Astrocyte (in vitro differentiated cells and primary cell): Measurements from ENCODE around the gene NPAS3. TPM values are rescaled to one million over a fixed set of nuclear protein-coding genes. Genes with fewer than 3 reads are reported as not detected.

Experiments
- DNase-seq: peaks from one replicate; pipeline ENCODE4 v3.0.0-alpha.2; 2010; ENCODE audit warnings: low read depth
- FAIRE-seq: peaks from 2 replicates; lab custom pipeline; 2011; peaks lifted over from hg19 to GRCh38; lab: Jason Lieb, UNC
- H2AFZ ChIP-seq: 2 replicates; pipeline ENCODE4 v1.6.0; 2012; ENCODE audit warnings: low read depth, low read length, inconsistent platforms
- H3K27ac ChIP-seq: 2 replicates; pipeline ENCODE4 v1.5.1; 2011; ENCODE audit warnings: low read depth, low read length, inconsistent platforms
- H3K27me3 ChIP-seq: 2 replicates; pipeline ENCODE4 v1.6.0; 2011; ENCODE audit warnings: low read length, inconsistent platforms; ENCODE audit not compliant: insufficient read depth
- H3K36me3 ChIP-seq: 2 replicates; pipeline ENCODE4 v1.5.1; 2011; ENCODE audit warnings: low read length, inconsistent platforms; ENCODE audit not compliant: insufficient read depth
- H3K4me1 ChIP-seq: 2 replicates; pipeline ENCODE4 v1.5.1; 2011; ENCODE audit warnings: low read length, inconsistent platforms; ENCODE audit not compliant: insufficient read depth
- H3K4me2 ChIP-seq: 2 replicates; pipeline ENCODE4 v1.6.0; 2012; ENCODE audit warnings: low read length, inconsistent platforms
- H3K4me3 ChIP-seq: 2 replicates; pipeline ENCODE4 v1.5.1; 2011; ENCODE audit warnings: low read depth, mild to moderate bottlenecking, low read length, inconsistent platforms; ENCODE audit not compliant: insufficient read depth
- H3K79me2 ChIP-seq: 2 replicates; pipeline ENCODE4 v1.6.0; 2012; ENCODE audit warnings: mild to moderate bottlenecking, low read length, inconsistent platforms; ENCODE audit not compliant: insufficient read depth
- H3K9ac ChIP-seq: 2 replicates; pipeline ENCODE4 v1.6.0; 2012; ENCODE audit warnings: mild to moderate bottlenecking, low read length, inconsistent platforms
- H3K9me3 ChIP-seq: 2 replicates; pipeline ENCODE4 v1.5.1; 2012; ENCODE audit warnings: low read depth, mild to moderate bottlenecking, low read length, inconsistent platforms; ENCODE audit not compliant: insufficient read depth
- H4K20me1 ChIP-seq: 2 replicates; pipeline ENCODE4 v1.6.0; 2012; ENCODE audit warnings: low read length, inconsistent platforms; ENCODE audit not compliant: insufficient read depth
- H3K27ac Mint-ChIP-seq: one replicate; pipeline ENCODE4 v1.8.0; 2021; ENCODE audit warnings: mild to moderate bottlenecking, mixed read lengths; ENCODE audit not compliant: unreplicated experiment
- H3K27me3 Mint-ChIP-seq: one replicate; pipeline ENCODE4 v1.8.0; 2021; ENCODE audit warnings: low read depth, mixed read lengths; ENCODE audit not compliant: unreplicated experiment
- H3K36me3 Mint-ChIP-seq: one replicate; pipeline ENCODE4 v1.8.0; 2021; ENCODE audit warnings: low read depth, mixed read lengths; ENCODE audit not compliant: unreplicated experiment
- H3K4me1 Mint-ChIP-seq: one replicate; pipeline ENCODE4 v1.8.0; 2021; ENCODE audit warnings: low read depth, mixed read lengths; ENCODE audit not compliant: unreplicated experiment
- H3K4me3 Mint-ChIP-seq: one replicate; pipeline ENCODE4 v1.8.0; 2021; ENCODE audit warnings: mild to moderate bottlenecking, moderate library complexity, mixed read lengths; ENCODE audit not compliant: unreplicated experiment
- H3K9me3 Mint-ChIP-seq: one replicate; pipeline ENCODE4 v1.8.0; 2021; ENCODE audit warnings: mild to moderate bottlenecking, mixed read lengths; ENCODE audit not compliant: unreplicated experiment
- EZH2 ChIP-seq: IDR thresholded peaks from 2 replicates; pipeline ENCODE4 v1.6.1; 2012; ENCODE audit warnings: mild to moderate bottlenecking, low read length, inconsistent platforms; ENCODE audit not compliant: insufficient read depth
- total RNA-seq: library from RNA; stranded (reverse); gene quantifications from 2 replicates; pipeline ENCODE4 v1.2.1, GENCODE V29; 2021
- TF ChIP-seq, protein P1 (sequence below): IDR thresholded peaks from 2 replicates; pipeline ENCODE4 v1.5.1; 2011; ENCODE audit warnings: low read depth, mild to moderate bottlenecking, inconsistent platforms, low read length, moderate library complexity; ENCODE audit not compliant: insufficient read depth

Gene NPAS3
- total RNA-seq, 1 donor from 2014 or later = 2.6 TPM

DNA sequence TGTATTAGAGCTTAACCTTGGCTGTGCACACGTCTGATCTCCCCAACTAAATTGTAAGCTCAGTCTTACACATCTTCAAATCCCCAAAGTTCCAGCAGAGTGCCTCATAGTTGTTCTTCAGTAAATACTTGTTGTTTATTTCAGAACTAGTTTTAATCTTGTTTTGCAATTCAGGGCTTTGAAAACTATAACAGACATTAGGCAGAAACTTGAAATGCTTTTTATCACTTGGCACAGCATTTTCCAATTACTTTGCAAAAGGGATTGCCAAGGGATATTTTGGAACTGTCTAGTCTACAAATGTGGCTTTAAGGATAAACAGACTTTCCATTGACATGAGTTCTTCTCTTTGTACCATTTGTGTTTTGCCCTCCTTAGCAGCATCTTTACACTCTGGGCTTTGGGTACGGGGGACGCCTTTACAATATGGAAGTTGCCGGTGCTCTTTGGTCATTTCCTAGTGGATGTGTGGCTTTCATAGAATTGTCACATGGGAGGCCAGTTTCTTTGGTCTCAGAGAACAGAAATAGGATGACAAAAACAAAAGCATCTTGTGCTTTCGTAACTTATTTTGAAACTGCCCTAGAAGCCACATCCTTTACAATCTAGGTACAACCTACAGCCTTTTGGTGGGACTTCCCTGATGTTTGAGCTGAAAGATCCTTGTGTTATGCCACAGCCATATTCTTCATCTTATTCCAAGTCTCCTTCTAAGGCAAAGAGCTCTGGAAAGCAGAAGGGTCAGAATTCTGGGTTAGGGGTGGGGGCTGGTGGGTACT, 96.9 kb downstream of the NPAS3 start:
- Mint-ChIP-seq H3K4me3 (no peak overlapping the region), H3K27me3 (no peaks in the 10 kb centered on the region), H3K9me3 (no peaks in the 10 kb centered on the region), H3K36me3 (no peaks in the 10 kb centered on the region), H3K27ac (no peak overlapping the region), H3K4me1 (no peaks in the 10 kb centered on the region)
- Histone ChIP-seq H3K4me2 (no peak overlapping the region), H3K36me3 (no peaks in the 10 kb centered on the region), H4K20me1 (no peaks in the 10 kb centered on the region), H3K9ac (no peak overlapping the region), H3K27me3 (no peaks in the 10 kb centered on the region), H2AFZ (no peak overlapping the region), H3K4me3 (no peak overlapping the region), H3K27ac (no peak overlapping the region), H3K4me1 (no peaks in the 10 kb centered on the region), H3K79me2 (no peaks in the 10 kb centered on the region), H3K9me3 (no peaks in the 10 kb centered on the region)
- DNase-seq = no peak
- FAIRE-seq = no peak
- TF ChIP-seq, protein P1, sequence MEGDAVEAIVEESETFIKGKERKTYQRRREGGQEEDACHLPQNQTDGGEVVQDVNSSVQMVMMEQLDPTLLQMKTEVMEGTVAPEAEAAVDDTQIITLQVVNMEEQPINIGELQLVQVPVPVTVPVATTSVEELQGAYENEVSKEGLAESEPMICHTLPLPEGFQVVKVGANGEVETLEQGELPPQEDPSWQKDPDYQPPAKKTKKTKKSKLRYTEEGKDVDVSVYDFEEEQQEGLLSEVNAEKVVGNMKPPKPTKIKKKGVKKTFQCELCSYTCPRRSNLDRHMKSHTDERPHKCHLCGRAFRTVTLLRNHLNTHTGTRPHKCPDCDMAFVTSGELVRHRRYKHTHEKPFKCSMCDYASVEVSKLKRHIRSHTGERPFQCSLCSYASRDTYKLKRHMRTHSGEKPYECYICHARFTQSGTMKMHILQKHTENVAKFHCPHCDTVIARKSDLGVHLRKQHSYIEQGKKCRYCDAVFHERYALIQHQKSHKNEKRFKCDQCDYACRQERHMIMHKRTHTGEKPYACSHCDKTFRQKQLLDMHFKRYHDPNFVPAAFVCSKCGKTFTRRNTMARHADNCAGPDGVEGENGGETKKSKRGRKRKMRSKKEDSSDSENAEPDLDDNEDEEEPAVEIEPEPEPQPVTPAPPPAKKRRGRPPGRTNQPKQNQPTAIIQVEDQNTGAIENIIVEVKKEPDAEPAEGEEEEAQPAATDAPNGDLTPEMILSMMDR = no peak
- no peak for TF ChIP-seq EZH2

DNA sequence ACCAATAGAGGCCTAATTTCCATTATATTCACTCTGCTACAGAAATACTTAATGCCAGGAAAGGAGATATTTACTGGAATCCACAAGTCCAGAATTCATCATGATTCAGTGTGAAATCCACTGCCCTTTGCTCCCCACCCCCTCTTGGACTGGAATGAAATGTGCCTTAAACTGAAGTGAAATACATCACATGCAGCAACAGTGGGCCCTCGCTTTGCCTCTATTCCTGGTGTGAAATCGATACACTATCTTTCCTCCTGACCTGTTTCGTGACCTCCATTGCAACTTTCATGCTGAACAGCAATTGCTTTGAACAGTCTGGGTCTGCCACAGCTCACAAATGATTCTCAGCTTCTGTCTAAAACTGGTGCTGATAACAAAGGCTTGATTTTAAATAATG, 100.6 kb downstream of the NPAS3 start:
- no peaks in the 10 kb centered on the region for H3K4me1 ChIP-seq
- DNase-seq = peak; percentile 46
- no peaks in the 10 kb centered on the region for H3K36me3 Mint-ChIP-seq
- no peaks in the 10 kb centered on the region for H3K27me3 Mint-ChIP-seq
- H3K79me2 ChIP-seq = no peaks in the 10 kb centered on the region
- FAIRE-seq = no peak
- H3K4me1 Mint-ChIP-seq = no peaks in the 10 kb centered on the region
- no peak overlapping the region for H3K27ac ChIP-seq
- no peaks in the 10 kb centered on the region for H3K36me3 ChIP-seq
- H4K20me1 ChIP-seq = no peaks in the 10 kb centered on the region
- H3K4me3 Mint-ChIP-seq = no peak overlapping the region
- no peak overlapping the region for H3K4me2 ChIP-seq
- H3K27me3 ChIP-seq = no peaks in the 10 kb centered on the region
- H3K4me3 ChIP-seq = no peak overlapping the region
- H3K27ac Mint-ChIP-seq = no peak overlapping the region
- no peak for TF ChIP-seq EZH2
- TF ChIP-seq, protein P1 = no peak
- H3K9ac ChIP-seq = no peak overlapping the region
- H3K9me3 ChIP-seq = peaks cover 3% of the 10 kb centered on the region
- peaks cover 4% of the 10 kb centered on the region for H3K9me3 Mint-ChIP-seq
- H2AFZ ChIP-seq = no peak overlapping the region
